Activated naive CD8-positive, alpha-beta T cell treated with anti-CD3 and anti-CD28 coated beads, Interleukin-2, amount 10 ng/mL, durations not matched to agents 7 days and 5 days (primary cell): ENCODE measurements around the gene ELMOD3. TPM values are rescaled to one million over a fixed set of nuclear protein-coding genes. Genes with fewer than 3 reads are reported as not detected.

Source experiments
- ATAC-seq: fragments of 150-1000 bp; cut with Tn5 transposase; one replicate; pipeline ENCODE4 v1.10.0; 2021; ENCODE audit warnings: low read depth, moderate library complexity
- POLR2A ChIA-PET: fragments of 350-600 bp; sonication (Branson Sonifier 250); formaldehyde crosslinking; loops from one replicate; lab custom pipeline; 2021; ENCODE audit warnings: antibody characterized with exemption; lab: Charles Lee
- DNase-seq: peaks from one replicate; pipeline ENCODE4 v3.0.0; 2021
- H3K27ac Mint-ChIP-seq: one replicate; pipeline ENCODE4 v1.8.0; 2022; ENCODE audit warnings: mild to moderate bottlenecking, mixed read lengths
- H3K27me3 Mint-ChIP-seq: one replicate; pipeline ENCODE4 v1.8.0; 2022; ENCODE audit warnings: mild to moderate bottlenecking, moderate library complexity, mixed read lengths
- H3K36me3 Mint-ChIP-seq: one replicate; pipeline ENCODE4 v1.8.0; 2021; ENCODE audit warnings: mild to moderate bottlenecking, mixed read lengths
- H3K4me1 Mint-ChIP-seq: one replicate; pipeline ENCODE4 v1.8.0; 2021; ENCODE audit warnings: mixed read lengths
- H3K4me3 Mint-ChIP-seq: one replicate; pipeline ENCODE4 v1.8.0; 2022; ENCODE audit warnings: mild to moderate bottlenecking, moderate library complexity, mixed read lengths
- H3K9me3 Mint-ChIP-seq: one replicate; pipeline ENCODE4 v1.8.0; 2021; ENCODE audit warnings: mixed read lengths
- total RNA-seq, 2 experiments: library from RNA; stranded (reverse); gene quantifications; one replicate each; pipeline ENCODE4 v1.2.3, GENCODE V29; 2021

ELMOD3 gene
- total RNA-seq, 2 experiments from 2014 or later: 23.1 to 26.4 TPM

DNA sequence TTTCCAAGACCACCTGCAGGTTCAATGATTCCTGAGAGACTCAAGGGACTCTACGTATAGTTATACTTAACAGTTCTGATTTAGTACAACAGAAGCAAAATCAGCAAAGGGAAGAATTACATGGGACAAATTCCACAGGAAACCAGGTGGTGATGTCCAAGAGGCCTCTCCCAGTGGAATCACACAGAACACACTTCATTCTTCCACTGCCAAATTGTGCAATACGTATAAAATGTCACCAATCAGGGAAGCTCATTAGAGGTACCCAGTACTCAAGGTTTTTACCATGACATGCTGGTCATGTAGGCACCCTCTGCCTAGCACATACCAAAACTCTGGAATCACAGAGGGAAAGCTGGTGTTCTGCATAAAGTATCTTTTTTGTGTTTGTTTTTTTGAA is 33.2 kb downstream of the ELMOD3 start:
- POLR2A ChIA-PET: no interaction called here
- Mint-ChIP-seq H3K9me3 (no peaks in the 10 kb centered on the region), H3K4me3 (no peak overlapping the region), H3K27ac (no peak overlapping the region), H3K36me3 (peaks cover 18% of the 10 kb centered on the region), H3K4me1 (peaks cover 10% of the 10 kb centered on the region), H3K27me3 (no peaks in the 10 kb centered on the region)
- DNase-seq (no peak), ATAC-seq (no peak)

DNA sequence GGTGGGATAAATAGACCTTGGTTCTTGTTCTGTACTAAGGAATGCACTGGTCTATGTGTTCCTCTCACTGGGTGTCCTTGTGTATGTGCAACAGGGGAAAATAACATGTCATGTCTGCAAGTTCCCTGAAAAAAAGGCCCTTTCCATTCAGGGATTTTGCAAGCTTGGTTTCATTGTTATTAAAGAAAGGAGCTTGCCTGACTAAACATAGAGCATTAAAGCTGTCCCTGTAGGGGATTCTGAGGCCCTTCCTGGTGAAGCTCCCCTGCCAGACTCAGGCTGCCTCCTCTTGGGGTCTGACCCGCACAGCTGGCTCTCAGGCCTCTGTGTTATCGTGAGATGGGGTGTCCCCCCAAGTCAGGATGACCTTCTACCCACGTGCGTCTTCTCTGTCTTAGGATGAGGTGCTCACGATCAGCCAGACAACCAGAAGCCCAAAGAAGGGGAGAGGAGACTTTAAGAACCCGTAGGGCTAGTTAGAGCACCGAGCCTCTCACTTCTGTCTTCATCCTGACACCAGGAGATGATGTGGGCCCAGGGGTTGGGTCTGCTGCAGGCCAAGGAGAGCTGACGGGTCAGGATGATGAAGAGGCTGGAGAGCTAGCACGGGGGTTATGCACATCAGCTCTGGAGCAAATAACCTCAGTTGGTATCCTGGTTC is 34.4 kb downstream of the ELMOD3 start:
- POLR2A ChIA-PET: interaction anchor here (0.6 to 1.6 kb wide), 2 partner anchors 23 to 35 kb away, joined by 3 to 4 read pairs; partner anchors contain the start of genes ELMOD3 and RETSAT
- ATAC-seq: no peak
- peaks cover 12% of the 10 kb centered on the region for H3K4me1 Mint-ChIP-seq
- H3K36me3 Mint-ChIP-seq: peaks cover 20% of the 10 kb centered on the region
- no peaks in the 10 kb centered on the region for H3K9me3 Mint-ChIP-seq
- no peaks in the 10 kb centered on the region for H3K27me3 Mint-ChIP-seq
- DNase-seq: no peak
- H3K4me3 Mint-ChIP-seq: no peak overlapping the region
- H3K27ac Mint-ChIP-seq: no peak overlapping the region

DNA sequence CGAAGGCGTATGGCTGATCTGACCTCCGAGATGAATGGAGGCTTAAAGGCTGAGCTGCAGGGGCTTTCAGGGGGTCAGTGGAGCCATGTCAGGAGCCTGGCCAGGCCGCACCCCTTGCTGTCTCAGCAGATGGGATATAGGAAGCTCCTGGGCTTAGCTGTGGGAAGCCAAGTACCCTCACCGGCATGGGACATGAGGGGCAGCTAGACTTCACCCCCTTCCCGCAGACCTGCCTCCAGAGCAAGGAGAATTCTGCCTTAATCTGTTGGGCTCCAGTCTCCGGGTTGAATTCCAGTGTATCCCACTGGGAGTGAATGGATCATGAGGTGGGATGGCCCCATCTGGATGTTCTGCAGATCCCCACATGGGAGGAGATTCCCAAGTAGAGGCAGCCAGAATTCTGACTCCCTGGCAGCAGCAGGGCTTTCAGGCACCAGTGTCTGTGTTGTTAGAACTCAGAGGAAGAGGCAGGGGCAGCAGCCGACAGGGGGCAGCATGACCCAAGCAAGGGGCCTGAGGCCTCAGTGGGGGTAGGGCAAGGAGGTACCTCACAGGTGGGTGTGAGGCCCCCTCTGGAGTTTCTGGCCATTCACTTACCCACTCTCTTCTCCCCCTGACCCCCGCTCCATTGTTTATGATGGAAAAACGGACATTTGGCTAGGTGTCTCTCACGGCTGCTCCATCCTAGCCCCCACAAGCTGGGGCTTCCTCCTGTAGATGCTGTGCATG is 36.5 kb downstream of the ELMOD3 start:
- H3K27ac Mint-ChIP-seq: peak overlapping the region; percentile 38
- POLR2A ChIA-PET: interaction anchor here (2.8 to 5.5 kb wide), 2 partner anchors 148 to 161 kb away, joined by 14 to 23 read pairs; partner anchors contain the start of gene MAT2A
- peaks cover 8% of the 10 kb centered on the region for H3K4me1 Mint-ChIP-seq
- H3K9me3 Mint-ChIP-seq: no peaks in the 10 kb centered on the region
- no peaks in the 10 kb centered on the region for H3K27me3 Mint-ChIP-seq
- no peak overlapping the region for H3K4me3 Mint-ChIP-seq
- ATAC-seq: peak; percentile 68
- DNase-seq: peak; percentile 84
- peaks cover 18% of the 10 kb centered on the region for H3K36me3 Mint-ChIP-seq

DNA sequence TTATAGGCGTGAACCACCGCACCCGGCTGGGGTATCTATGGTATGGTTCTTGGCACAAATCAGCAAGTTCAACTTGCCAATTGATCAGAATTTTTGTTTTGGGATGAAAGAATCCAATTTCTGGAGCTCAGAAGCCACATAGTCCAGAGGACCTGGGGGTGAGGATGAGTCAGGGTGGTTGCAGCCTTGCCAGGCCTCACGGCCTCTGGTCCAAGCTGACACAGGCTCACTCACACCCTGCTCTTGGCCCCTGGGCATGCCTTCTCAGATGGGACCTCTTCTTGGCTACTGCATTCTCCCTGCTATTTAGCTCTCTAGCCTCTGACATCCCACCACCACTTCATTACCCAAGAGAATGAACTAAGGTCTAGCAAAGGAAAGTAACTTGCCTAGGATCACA is 39.3 kb downstream of the ELMOD3 start:
- Mint-ChIP-seq H3K27me3 (no peaks in the 10 kb centered on the region), H3K27ac (peak overlapping the region; percentile 3), H3K36me3 (peaks cover 25% of the 10 kb centered on the region), H3K9me3 (no peaks in the 10 kb centered on the region), H3K4me3 (no peak overlapping the region), H3K4me1 (peaks cover 13% of the 10 kb centered on the region)
- POLR2A ChIA-PET: interaction anchor here (0.9 to 5.5 kb wide), 3 partner anchors 13 to 146 kb away, joined by 3 to 23 read pairs (median 5); partner anchors contain the start of gene MAT2A
- ATAC-seq (no peak), DNase-seq (no peak)

DNA sequence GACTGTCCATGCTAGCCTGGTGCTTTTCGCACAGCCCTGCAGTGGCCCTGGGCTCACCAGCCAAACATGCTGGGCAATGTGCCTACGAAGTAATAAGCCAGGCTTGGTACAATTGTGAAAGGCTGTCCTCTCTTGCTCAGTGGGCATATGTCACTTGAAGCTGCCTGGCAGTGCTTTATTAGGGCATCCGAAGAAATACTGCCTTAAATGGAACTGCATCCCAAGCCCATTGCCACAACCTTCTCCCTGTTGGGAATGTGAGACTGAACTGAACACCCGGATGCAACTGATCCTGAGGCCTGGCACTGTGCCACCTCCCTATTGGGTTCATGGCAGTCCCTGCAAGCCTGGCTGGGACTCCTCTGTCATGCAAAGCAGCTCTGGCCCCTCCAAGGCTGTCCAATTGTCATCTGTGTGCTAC is 39.7 kb downstream of the ELMOD3 start:
- no peaks in the 10 kb centered on the region for H3K9me3 Mint-ChIP-seq
- ATAC-seq: no peak
- H3K4me3 Mint-ChIP-seq: no peak overlapping the region
- POLR2A ChIA-PET: interaction anchor here (1.6 to 5.5 kb wide), 2 partner anchors 13 to 145 kb away, joined by 5 to 23 read pairs; partner anchors contain the start of gene MAT2A
- H3K27me3 Mint-ChIP-seq: no peaks in the 10 kb centered on the region
- peaks cover 13% of the 10 kb centered on the region for H3K4me1 Mint-ChIP-seq
- peaks cover 28% of the 10 kb centered on the region for H3K36me3 Mint-ChIP-seq
- peak overlapping the region; percentile 3 for H3K27ac Mint-ChIP-seq
- no peak for DNase-seq

DNA sequence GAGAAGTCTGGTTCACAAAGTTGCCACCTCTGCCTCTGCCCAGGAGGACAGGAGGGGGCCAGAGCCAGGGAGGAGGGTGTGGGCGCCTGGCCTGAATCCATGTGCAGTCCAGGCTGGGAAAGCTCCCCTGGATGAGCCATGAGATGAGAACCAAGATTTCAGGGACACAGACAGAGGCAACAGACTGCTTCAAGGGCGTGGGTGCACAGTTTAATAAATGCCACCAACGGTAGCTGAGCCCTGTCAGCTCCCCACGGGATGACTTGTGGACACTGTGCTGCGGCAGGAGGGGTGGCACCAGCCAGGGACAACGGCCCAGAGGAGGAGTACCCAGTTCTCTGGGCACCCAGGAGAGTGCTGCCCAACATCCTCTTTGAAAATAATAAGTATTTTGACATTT is 40.4 kb downstream of the ELMOD3 start:
- H3K9me3 Mint-ChIP-seq: no peaks in the 10 kb centered on the region
- H3K4me3 Mint-ChIP-seq: no peak overlapping the region
- H3K36me3 Mint-ChIP-seq: peaks cover 31% of the 10 kb centered on the region
- DNase-seq (no peak), ATAC-seq (no peak)
- H3K4me1 Mint-ChIP-seq: peaks cover 13% of the 10 kb centered on the region
- POLR2A ChIA-PET: interaction anchor here (0.5 to 5.5 kb wide), 2 partner anchors 12 to 144 kb away, joined by 3 to 23 read pairs; partner anchors contain the start of gene MAT2A
- H3K27me3 Mint-ChIP-seq: no peaks in the 10 kb centered on the region
- no peak overlapping the region for H3K27ac Mint-ChIP-seq

DNA sequence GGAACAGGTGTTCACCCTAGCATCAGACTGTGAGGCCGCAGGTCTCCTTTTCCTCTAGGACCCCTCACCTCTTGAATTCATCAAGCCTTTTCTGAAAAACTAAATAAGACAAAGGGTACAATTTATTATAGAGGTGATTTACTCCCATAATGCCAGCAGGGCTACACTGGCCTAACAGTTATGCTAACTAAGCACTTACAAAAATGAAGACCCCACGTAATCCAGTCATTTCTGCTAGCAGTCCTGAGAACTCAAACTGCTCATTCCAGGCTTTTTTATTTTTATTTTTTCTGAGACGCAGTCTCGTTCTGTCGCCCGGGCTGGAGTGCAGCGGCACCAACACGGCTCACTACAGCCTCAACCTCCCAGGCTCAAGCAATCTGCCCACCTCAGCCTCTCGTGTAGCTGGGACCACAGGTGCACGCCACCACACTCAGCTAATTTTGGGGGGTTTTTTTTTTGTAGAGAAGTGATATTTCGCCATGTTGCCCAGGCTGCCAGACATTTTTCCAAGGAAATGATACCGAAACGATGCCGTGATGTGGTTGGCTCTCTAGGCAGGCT is 41.4 kb downstream of the ELMOD3 start:
- ATAC-seq (no peak), DNase-seq (no peak)
- POLR2A ChIA-PET: no interaction called here
- Mint-ChIP-seq H3K4me1 (peaks cover 13% of the 10 kb centered on the region), H3K4me3 (no peak overlapping the region), H3K9me3 (no peaks in the 10 kb centered on the region), H3K27me3 (no peaks in the 10 kb centered on the region), H3K36me3 (peaks cover 40% of the 10 kb centered on the region), H3K27ac (no peak overlapping the region)

DNA sequence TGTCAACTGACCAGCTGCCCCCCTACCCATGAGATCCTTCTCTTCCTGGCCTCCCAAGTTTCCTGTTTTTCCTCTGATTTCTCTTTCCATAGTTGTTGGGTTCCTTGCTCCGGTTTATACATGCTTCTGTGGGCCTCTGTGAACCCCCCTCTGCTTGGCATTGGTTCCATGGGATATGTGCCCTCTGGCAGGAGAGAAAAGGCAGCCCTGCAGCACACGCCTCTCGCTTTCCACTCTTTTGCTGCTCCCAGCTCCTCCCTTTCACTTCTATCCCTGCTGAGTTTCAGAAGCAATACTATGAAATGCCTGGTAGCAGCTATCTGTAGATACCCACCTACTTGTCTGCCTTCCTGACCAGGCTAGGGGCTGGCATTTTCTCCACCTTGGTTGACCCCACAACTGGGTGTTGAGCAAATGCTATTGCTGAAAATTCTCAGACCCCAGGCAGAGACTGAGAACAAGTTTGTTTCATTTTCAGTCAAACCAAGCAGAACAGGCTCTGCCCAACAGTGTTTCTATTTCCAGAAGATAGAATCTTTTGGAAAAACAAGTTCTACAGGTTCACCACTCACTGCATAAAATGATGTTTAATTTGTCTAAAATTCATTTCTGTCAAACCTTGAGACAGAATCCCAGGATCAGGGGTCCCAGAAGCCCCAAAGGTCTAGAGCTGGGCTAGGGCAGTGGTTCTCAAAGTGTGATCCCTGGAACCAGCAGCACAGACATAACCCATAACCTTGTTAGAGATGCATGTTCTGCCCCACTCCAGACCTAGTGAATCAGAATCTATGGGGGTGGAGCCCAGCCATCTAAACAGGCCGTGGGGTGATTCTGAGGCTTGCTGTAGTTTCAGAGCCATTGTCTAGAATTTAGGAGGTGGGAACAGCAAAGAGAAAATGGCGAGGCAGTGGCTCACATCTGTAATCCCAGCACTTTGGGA is 42.2 kb downstream of the ELMOD3 start:
- POLR2A ChIA-PET: no interaction called here
- Mint-ChIP-seq H3K4me3 (no peak overlapping the region), H3K27me3 (no peaks in the 10 kb centered on the region), H3K27ac (peak overlapping the region; percentile 24), H3K36me3 (peaks cover 44% of the 10 kb centered on the region), H3K4me1 (peaks cover 12% of the 10 kb centered on the region), H3K9me3 (no peaks in the 10 kb centered on the region)
- no peak for DNase-seq
- no peak for ATAC-seq

DNA sequence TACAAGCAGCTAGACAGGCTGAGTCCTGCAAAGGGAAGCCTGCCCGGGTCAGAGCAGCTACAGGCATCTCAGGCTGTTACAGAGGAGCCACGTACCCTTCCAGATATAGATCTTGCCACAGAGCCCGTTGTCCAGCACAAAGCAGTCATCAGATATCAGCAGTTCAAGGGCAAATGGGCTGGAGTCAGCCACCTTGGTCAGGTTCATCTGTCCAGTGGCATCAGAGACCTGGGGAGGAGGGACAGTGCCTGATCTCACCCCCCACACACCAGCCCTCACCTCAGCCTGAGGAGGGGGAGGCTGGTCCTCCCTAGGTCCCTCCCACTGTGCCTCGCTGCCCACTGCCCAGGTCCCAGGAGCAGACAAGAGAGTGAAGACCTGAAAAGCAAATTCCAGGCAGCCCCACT is 43.4 kb downstream of the ELMOD3 start:
- H3K9me3 Mint-ChIP-seq: no peaks in the 10 kb centered on the region
- no peaks in the 10 kb centered on the region for H3K27me3 Mint-ChIP-seq
- no peak overlapping the region for H3K4me3 Mint-ChIP-seq
- H3K27ac Mint-ChIP-seq: no peak overlapping the region
- H3K36me3 Mint-ChIP-seq: peaks cover 53% of the 10 kb centered on the region
- ATAC-seq (no peak), DNase-seq (peak; percentile 22)
- POLR2A ChIA-PET: no interaction called here
- peaks cover 10% of the 10 kb centered on the region for H3K4me1 Mint-ChIP-seq

DNA sequence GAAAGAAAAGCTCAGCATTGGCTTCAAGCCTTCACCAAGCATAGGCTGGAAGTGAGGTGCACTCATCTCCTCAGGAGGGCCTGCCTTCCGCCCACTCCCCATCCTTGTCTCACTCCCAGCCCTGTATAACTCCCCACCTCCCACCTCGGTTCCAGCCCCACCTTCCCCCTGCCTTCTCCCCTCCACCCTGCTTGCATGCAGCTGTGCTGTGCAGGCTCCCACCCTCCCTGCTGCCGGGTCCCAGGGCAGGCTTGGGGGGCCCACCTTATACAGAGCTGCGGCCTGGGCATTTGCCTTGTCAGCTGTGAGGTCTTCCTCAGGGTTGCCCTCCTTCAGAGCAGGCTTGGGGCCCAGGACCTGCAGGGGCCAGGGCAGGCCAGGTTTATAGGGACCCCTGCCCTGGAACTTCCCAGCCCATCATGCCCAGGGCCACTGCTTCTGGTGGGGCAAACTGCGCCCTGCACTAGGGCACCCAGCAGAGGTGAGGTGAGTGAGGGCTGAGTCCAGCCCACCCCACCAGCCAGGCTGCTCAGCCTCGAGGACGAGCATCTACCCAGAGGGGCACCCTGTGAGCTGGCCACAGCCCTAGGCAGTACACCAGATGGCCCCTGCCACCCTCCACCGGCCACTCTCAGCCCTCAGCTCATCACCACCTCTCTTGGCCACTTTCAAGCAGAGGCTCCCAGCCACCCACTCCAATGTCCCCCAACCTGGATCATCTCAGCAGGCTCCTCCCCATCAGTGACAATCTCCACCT is 44.0 kb downstream of the ELMOD3 start:
- H3K4me1 Mint-ChIP-seq: peaks cover 10% of the 10 kb centered on the region
- H3K27ac Mint-ChIP-seq: no peak overlapping the region
- peaks cover 1% of the 10 kb centered on the region for H3K9me3 Mint-ChIP-seq
- ATAC-seq (no peak), DNase-seq (peak; percentile 20)
- POLR2A ChIA-PET: interaction anchor here (0.7 kb wide), 1 partner anchor 141 kb away, joined by 3 read pairs; the partner anchor contains the start of gene MAT2A
- H3K36me3 Mint-ChIP-seq: peaks cover 57% of the 10 kb centered on the region
- H3K27me3 Mint-ChIP-seq: no peaks in the 10 kb centered on the region
- no peak overlapping the region for H3K4me3 Mint-ChIP-seq

DNA sequence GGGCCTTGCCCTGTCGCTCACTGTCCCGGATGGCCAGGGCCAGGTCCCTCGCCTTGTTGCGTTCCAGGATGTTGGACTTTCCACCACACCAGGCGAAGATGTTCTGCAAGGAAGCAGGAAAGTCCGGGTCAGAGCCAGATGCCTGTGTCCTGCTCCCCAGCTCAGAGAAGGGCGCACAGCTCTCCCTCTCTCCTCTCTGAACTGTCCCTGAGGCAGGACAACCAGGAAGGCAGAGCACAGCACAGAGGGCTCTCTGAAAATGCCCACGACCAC is 44.5 kb downstream of the ELMOD3 start:
- Mint-ChIP-seq H3K36me3 (peaks cover 58% of the 10 kb centered on the region), H3K9me3 (peaks cover 4% of the 10 kb centered on the region), H3K27ac (no peak overlapping the region), H3K4me1 (peaks cover 10% of the 10 kb centered on the region), H3K4me3 (no peak overlapping the region), H3K27me3 (no peaks in the 10 kb centered on the region)
- ATAC-seq: no peak
- DNase-seq: no peak
- POLR2A ChIA-PET: interaction anchor here (0.7 to 1.1 kb wide), 2 partner anchors 89 to 140 kb away, joined by 3 read pairs; partner anchors contain the start of gene MAT2A

DNA sequence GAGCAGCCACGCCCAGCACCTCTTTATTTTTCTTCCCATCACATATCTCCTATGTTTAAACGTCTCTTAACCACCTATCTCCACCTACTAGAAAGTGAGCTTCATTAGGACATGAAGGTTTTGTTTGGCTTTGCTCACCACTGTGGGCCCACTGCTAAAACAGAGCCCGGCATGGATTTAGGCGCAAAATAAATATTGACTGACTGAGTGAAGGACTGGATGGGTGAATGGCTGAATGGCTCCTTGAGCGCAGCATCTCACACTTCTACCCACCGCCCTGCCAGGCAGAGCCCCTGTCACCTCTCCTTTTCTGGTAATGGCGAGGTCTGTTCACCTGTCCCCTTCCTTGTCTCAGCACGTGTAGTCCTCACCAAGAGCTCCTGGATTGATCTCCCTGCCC is 45.5 kb downstream of the ELMOD3 start:
- ATAC-seq: no peak
- POLR2A ChIA-PET: interaction anchor here (1.1 kb wide), 2 partner anchors 90 to 148 kb away, joined by 3 read pairs; no protein-coding TSS in a partner anchor

More for the DNA sequence above, 45.5 kb downstream of the ELMOD3 start:
- Mint-ChIP-seq H3K9me3 (peaks cover 5% of the 10 kb centered on the region), H3K4me1 (peaks cover 11% of the 10 kb centered on the region), H3K27ac (no peak overlapping the region), H3K36me3 (peaks cover 58% of the 10 kb centered on the region), H3K27me3 (no peaks in the 10 kb centered on the region), H3K4me3 (no peak overlapping the region)
- no peak for DNase-seq
